HG03460 (cell line): ENCODE results near the gene SDHAF2.
"Not testable (repeated sequence)": the region's sequence is repeated elsewhere in the genome, so short reads cannot be mapped to it uniquely, and the experiment has no call there.

Source experiments
- ATAC-seq: cut with Tn5 transposase; IDR thresholded peaks from one replicate; pipeline ENCODE4 v1.9.1; 2021; ENCODE audit not compliant: unreplicated experiment

SDHAF2 gene

DNA sequence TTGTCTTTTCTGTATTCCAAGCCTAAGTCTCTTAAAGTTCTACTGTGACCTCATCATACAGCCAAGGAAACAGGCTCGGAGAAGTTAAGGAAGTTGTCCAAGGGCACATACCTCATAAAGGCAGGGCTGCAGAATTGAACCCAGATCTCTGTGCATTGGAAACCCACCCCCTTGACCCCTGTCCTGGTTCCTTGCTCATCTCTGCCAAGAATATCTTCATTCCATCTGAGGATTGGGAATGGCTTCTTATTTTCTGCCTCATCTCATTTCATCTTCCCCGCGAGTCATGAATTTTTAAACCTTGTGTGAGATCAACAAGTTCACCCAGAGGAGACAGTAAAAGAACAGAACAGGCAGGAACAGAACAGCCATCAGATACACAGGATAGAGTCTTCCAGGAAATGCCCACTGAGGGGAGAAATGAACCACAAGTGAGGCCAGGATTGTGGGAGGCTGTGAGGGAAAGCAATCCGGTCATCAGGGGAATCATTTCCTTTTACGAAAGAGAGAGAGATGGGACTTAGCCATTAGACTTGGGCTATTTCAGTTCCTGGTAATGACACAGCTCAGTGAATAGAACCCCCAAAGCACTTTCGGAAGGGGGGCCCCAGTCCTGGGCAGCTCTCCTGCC, 44.2 kb downstream of the SDHAF2 start:
- ATAC-seq: no peak

DNA sequence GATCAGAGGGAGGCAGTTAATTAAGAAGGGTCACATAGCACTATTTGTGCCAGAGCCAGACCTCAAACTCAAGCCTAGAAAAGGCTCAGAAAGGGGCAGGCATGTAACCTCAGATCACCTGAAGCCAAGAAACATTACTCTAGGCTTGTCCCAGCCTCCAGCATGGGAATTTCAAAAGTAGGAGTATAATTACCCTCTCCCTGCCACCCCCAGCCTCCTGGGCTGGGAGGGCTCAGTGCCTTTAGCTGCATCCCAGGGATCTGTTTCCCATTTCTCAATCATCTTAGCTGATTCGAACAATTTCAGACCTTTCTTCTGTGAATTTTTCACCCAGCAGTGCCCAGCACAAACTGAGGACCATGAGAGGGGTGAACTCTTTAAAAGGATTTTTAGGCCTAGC, 45.5 kb downstream of the SDHAF2 start:
- no peak for ATAC-seq

DNA sequence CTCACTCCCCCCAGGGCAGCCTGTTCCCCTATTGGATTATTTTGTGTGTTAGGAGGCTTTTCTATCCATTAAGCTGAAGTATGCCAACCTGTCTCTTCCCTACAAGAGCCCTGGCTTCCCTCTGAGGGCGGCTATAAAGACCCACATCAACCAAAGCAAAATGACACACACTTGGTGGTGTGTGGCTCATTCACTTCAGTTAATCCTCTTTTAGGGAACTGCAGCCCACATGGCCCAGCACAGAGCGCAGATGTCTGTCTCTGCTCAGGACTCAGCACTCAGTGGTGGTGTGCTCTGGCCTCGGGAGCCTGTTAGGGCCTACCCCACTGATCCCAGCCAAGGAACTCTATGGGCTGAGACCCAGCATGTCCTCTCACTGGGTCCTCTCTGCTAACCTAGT, 46.4 kb downstream of the SDHAF2 start:
- no peak for ATAC-seq

DNA sequence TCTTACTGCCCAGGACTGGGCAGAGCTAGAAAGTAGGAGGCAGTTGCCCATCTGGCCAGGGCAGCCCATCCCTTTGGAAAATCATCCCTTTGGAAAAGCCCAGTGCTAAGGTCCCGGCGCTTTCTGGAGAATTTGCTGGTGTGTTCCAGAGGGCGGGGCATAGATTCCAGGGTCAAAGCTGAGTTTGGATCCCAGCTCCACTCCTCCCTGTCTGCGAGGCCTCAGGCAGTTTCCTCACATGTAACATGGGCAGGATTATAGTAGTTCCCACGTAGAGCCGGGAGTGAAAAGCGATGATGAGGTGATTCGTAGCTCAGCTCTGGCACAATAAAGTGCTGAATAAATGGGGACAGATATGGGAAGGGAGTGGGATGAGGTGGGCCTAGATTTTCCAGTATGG, 47.2 kb downstream of the SDHAF2 start:
- no peak for ATAC-seq

DNA sequence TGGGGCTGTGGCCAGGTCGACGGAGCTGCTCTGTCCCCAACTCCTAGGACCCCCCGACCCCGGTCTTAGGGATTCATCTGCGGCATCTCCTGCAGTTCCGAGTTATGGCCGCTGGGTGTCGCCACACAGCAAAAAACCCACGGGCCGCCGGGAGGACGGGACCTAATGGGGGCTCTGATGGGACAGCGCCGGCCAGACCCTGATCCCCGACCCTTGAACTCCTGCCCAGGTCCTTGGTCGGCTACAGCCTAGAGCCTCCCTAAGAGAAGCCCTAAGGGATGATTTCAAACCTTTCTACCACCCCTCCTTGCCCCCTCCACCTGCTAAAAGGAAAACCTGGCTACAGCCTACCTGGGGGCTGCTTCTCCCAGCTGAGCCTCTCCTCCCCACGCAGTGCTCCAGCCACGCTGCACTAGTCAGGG, 47.8 kb downstream of the SDHAF2 start:
- no peak for ATAC-seq

DNA sequence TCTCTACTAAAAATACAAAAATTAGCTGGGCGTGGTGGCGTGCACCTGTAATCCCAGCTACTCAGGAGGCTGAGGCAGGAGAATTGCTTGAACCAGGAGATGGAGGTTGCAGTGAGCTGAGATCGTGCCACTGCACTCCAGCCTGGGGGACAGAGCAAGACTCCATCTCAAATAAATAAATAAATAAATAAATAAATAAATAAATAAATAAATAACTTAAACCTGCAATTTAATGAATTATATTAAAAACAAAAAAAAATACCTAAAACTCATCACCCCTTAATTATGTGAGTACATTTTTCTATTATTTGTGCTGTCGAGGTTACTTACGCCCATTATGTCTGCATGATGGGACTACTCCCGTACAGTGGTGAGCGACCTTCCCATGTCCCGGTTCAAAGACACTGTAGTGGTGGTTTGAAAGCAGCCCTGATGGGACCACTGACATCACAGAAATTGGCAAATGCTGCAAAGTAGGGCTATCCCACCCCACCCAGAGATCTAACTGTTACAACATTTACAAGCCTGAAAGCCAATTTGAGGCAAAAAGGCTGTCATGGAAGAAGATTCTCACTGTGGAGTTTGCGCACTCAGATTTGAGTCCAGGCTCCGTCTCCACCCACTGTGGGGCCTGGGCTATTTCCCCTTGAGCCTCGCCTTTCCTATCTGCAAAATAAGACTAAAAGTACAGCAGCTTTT, 49.6 kb downstream of the SDHAF2 start:
- not testable (repeated sequence) for ATAC-seq

DNA sequence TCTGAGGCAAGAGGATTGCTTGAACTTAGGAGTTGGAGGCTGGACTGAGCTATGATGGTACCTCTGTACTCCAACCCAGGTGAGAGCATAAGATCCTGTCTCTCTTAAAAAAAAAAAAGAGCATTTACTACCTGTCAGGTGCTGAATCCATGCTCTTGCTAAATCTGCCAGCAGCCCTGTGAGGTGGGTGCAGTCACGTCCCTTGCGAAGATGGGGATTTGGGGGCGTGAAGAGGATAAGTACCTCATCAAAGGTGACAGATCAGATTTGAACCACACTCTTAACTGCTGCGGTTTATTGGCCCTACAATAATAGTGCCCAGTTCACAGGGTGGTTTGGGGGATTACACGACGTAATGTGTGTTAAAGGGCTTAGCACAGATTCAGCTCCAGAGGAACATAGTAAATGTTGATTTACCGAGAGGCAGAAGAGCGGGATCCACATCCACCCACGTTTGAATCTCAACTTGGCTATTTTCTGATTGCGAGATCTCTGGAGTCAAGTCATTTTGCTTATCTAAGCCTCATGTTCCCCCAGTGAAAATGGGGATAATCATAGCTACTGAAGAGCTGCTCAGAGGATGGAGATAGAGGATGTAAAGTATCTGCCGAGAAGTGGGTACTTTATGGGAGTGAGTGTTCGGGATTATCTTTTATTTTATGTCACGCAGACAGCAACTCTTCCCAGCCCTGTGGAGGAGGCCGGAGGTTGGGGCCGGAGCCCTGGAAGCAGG, 50.5 kb downstream of the SDHAF2 start:
- no peak for ATAC-seq

DNA sequence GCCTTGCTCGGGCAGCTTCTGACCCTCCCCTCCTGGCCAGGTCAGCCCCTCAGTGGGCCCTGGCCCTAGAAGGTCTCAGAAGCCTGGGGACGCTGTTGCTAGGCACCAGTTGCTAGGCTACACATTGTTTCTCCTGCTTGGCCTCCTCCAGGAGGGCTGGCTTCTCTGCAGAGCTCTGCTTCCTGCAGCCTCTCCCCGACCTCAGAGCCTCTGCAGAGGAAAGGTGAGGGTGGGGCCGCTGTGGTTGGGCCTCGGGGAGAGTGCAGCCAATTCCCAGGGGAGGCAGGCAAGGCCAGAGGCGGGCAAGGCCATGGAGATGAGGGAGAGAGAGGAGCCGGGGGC, 51.0 kb downstream of the SDHAF2 start:
- ATAC-seq: no peak

DNA sequence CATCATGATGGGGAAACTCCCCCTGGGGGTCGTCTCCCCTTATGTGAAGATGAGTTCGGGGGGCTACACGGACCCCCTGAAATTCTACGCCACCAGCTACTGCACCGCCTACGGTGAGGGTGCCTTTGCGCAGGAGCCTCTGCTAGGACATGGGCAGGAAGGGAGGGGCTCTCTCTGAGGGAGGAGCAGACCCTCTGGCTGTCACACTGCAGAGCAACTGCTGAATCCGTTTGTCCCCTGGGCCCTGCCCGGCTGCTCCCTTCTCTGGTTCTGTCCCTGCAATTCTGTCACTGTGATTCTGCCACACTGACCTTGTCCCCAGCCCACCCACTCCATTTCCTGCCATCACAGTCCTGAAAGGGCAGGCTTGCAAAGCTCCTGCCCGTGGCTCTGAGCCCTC, 51.9 kb downstream of the SDHAF2 start:
- no peak for ATAC-seq

DNA sequence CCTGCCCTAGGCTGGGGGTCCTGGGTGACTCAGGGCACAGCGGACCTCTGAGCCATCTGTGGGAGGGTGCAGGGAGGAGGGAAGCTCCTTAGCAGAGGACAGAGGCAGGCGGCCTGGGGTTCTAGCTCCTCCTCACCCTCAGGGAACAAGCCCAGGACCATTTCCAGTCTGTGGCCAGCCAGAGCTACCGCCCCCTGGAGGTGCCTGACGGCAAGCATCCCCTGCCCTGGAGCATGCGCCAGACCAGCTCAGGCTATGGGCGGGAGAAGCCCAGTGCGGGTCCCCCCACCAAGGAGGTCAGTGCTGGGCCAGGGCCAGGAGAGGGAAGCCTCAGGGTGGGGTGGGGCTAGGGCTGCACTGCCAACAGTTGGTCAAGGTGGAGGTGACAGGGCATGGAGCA, 52.6 kb downstream of the SDHAF2 start:
- no peak for ATAC-seq

DNA sequence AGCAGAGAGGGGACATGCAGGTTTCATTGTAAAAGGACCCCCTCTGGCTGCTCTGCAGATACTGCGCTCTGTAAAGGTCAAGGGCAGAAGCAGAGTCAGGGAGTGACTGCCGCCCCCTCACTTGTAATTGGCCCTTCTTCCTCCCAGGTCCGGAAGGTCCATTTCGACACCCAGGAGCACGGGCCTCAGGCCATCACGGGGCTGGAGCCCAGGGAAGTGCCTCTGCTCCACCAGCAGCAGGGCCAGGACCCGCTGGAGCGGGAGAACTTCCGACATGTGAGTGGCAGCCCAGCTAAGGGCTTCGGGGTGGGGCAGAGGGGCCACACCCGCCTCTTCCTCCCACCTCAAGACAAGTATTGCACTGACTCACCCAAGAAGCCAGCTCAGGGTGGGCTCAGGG, 54.6 kb downstream of the SDHAF2 start:
- no peak for ATAC-seq

DNA sequence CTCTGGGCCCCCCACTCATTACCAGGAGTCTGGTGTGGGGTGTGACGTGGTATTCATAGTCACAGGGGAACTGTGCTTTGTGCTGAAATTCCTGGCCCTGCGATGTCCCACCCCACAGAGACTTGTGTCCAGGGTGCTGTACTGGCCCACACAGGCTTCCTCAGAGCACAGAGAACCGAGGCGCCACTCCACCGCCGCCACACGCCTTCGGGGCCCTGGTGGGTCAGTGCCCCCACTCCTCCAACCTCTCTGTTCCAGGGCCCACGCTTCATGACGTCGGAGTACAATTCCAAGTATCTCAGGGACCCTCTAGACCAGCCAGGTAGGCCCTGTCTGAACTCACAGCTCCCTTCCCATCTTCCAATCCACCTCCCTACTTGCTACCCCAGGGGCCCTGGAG, 55.2 kb downstream of the SDHAF2 start:
- no peak for ATAC-seq

DNA sequence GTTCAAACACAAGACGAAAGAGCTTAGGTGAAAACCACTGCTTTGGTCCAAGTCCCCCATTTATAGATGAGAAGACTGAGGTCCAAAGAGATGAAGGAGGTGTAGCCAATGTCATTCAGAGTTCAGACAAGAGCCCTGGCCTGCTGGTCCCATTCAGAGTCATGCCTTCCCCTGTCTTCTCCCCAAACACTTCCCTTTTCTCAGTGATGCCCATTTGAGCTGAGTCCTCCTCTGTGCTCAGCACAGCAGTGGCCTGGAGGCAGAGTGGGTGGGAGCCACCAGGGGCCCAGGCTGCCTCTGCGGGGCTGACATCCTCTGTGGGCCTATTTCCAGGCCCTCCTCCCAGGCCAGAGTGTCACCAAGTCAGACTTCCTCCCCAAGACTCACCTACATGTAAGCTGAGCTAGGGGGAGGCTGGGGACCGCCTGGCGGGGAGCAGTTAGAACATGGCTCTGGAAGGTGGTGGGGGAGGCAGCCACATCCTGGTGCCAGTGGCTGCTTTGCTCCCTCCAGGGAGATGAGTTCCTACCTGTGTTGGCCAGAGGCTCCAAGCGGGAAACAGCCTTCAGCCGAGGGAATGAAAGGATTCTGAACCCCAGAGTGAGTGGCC, 56.2 kb downstream of the SDHAF2 start:
- no peak for ATAC-seq

DNA sequence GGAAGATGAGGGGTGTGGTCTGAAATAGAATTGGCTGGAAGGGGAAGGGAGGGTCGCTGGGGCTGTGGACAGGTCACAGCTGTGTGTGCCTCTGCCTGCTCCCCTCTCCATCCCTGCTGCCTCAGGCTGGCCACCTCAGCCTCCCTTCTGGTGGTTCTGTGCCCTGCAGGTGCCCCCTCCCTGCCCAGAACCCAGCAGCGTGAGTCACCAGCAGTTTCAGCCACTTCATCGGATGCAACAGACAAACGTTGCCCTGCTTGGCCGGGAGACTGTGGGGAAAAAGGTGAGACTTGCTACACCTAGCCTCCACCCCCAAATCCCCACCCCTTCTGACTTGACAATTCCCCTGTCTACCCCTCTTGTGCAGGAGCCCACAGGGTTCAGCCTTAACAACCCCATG, 56.9 kb downstream of the SDHAF2 start:
- ATAC-seq: no peak

DNA sequence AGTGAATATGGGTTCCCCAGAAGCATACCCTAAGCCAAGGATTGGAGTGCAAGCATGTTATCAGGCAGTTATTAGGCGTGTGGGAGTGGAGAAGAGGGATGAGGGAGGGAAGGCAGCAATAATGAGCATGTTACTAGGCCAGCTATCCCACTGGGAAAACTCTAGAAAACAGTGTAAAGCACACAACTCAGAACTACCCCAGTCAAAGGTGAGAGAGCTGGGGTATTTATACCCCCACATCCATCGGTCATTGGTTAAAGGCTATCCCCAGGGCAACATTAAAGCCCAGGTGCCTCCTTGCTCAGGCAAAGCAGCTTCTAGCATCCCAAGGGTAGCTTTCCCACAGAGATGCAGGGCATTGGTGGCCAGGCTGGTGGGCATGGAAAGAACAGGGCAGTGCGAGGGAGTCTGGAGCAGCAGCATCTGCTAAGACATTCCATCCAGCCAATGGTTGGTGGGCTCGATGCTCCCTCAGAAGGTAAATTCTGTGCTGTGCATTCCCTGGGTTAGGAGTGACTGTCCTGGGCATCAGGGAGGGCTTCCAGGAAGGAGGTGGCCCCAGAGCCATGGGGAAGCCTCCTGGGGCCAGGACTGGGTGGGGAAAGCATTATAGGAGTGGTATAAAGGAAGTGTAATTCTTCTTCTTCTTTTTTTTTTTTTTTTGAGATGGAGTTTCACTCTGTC, 57.6 kb downstream of the SDHAF2 start:
- no peak for ATAC-seq

DNA sequence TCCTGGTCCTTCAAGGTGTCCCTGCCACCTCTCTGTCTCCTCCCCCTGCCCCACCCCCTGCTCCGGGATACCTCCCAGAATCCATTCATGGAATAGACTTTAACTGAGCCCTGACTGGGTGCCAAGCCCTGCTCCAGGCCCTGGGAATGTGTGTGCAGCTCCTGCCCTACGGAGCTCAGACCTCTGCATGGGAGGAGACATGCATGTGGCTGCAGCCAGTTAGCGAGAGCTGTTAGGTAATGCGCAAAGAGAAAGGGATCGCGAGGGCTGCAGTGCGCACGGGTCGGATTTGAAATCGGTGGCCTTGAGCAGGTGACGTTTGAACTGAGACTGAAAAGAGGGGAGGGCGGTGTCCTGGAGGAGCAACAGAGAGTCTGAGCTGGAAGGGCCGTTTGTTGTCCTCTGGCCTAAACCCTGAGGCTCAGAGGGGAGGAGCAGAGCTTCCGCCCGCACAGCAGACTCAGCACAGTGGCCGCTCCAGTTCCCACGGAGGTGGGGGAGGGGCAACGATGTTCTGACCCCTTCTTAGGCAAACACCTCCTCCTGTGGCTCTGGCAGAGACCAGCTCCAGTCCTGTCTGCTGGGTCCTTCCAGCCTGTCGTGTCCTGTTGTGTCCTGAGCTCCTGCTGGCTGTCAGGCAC, 58.8 kb downstream of the SDHAF2 start:
- no peak for ATAC-seq

DNA sequence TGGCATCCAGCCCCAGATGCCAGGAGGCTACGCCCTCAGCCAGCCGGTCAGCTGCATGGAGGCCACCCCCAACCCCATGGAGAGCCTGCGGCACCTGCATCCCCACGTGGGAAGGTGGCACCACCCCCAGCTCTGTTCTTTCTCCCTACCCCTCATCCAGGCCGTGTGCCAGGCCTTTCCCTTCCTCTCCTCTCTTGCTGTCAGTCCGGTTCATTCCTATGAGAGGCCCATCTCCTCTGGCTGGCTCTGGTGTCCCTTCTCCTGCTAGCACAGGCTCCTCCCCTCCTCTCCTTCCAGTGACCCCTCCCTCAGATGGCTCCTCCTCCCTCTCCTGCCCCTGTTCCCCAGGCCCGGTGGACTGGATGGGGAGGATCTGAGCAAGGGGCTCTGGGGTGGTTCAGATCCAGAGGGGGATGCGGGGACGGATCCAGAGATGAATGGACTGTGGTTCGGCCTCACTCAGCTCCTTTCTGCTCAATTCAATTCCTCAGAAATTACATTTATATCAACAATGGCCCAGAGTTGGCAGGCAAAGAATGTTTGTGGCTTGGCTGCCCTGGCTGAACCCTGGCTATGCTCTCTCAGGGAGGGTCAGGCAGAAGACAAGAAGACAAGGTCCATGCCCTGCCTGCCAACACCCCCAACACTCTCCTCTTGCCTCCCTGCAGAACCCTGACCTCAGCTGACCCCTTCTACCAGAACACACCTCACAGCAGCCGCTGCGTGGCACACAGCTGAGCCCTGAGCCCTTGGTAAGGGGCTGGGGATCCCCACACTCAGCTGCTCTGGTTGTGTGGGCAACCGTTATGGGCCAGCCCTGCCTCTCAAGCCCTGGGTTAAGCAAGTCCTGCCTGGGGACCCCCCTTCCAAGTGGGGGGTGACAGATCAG, 60.2 kb downstream of the SDHAF2 start:
- ATAC-seq: no peak

DNA sequence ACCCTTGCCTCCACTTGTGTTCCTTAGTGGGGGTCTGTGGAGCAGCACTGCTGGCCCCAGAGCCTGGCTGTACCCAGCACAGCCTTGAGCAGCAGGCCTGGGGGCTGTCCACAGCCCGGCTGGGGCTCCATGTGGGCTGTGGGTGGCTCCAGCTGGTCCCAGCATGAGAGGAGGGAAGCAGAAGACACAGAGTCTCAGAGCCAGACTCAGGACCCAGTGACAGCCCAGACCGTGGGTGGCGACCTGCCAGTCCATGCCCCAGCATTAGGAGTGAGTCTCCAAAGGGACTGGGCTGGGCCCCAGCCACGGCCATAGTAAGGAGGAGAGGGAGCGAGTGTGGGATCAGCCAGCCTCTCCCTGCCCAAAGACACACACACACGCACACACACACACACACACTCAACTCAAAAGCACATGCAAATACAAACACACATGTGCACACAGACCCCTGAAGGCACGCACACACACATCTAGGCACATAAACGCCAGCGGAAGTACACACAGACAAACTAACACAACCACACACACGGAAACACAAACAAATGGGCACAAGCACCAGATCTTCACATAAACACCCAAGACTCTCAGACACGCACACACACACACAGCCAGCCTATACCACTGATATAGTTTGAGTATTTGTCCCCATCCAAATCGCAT, 61.9 kb downstream of the SDHAF2 start:
- no peak for ATAC-seq

DNA sequence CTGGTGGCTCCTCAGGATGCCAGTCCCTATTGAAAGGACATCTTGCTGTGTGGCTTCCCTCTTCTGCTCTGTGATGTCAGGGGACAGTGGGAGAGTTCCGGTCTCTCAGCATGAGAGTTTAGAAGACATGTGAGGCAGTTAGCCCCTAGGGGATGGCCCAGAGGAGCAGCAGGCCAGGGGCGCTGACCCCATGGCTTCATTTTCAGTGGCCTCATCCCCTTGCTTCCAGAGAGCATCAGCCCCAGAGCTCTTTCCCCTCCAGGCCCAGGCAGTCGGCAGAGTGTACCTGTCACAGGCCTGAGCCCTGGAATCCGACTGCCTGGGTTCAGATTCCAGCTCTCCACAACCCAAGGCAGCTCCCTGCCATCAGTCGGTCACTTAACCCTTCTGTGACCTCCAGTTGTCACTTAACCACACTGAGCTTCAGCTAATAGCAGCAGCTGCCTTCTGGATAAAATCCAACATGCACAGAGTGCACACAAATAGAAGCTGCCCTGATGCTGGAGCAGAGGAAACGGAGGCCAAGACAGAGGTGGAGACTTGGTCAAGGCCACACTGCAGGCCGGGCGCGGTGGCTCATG, 64.5 kb downstream of the SDHAF2 start:
- no peak for ATAC-seq
